Heart left ventricle (tissue), 16 donors: ENCODE data around the gene LIF. TPM values are rescaled to one million over a fixed set of nuclear protein-coding genes. Genes with fewer than 3 reads are reported as not detected.

Experiments used
- ATAC-seq, 4 donors: fragments of 200-7000 bp; cut with Tn5 transposase; one replicate each; pipeline ENCODE4 v1.9.1; 2020 to 2022; ENCODE audit warnings: moderate library complexity in 4 of 4, mild to moderate bottlenecking in 3 of 4, moderate number of reproducible peaks in 1 of 4
- DNase-seq, 5 donors: peaks; one replicate each; pipeline ENCODE4 v3.0.0-alpha.2; 2020
- H3K27ac ChIP-seq, 12 donors: fragments of 200-600 bp; sonication (generic) in 4 of 12; one replicate each; pipeline versions ENCODE4 v1.5.0 to v1.8.0; 2016 to 2022; ENCODE audit warnings: mild to moderate bottlenecking in 2 of 12
- H3K27me3 ChIP-seq, 9 donors: fragments of 200-600 bp; sonication (generic) in 2 of 9; one replicate each; pipeline versions ENCODE4 v1.5.1 to v1.8.0; 2016 to 2022; ENCODE audit warnings: mild to moderate bottlenecking in 3 of 9
- H3K36me3 ChIP-seq, 9 donors: fragments of 200-600 bp; sonication (generic) in 2 of 9; one replicate each; pipeline versions ENCODE4 v1.5.0 to v1.8.0; 2018 to 2022; ENCODE audit warnings: mild to moderate bottlenecking in 2 of 9
- H3K4me1 ChIP-seq, 12 donors: fragments of 200-600 bp; sonication (generic) in 4 of 12; one replicate each; pipeline versions ENCODE4 v1.5.0 to v1.8.0; 2016 to 2022; ENCODE audit warnings: mild to moderate bottlenecking in 3 of 12
- H3K4me3 ChIP-seq, 12 donors: fragments of 200-600 bp; sonication (generic) in 4 of 12; one replicate each; pipeline versions ENCODE4 v1.5.0 to v1.8.0; 2017 to 2022; ENCODE audit warnings: mild to moderate bottlenecking in 9 of 12, moderate library complexity in 4 of 12
- H3K9me3 ChIP-seq, 12 donors: fragments of 200-600 bp; sonication (generic) in 4 of 12; one replicate each; pipeline versions ENCODE4 v1.5.0 to v1.8.0; 2016 to 2022; ENCODE audit warnings: mild to moderate bottlenecking in 1 of 12
- CTCF ChIP-seq, 12 donors: fragments of 200-600 bp; sonication (generic) in 4 of 12; IDR thresholded peaks; one replicate each; pipeline versions ENCODE4 v1.5.0 to v1.8.0; 2018 to 2022; ENCODE audit warnings: antibody characterized with exemption in 12 of 12, mild to moderate bottlenecking in 5 of 12
- POLR2A ChIP-seq, 2 donors: fragments of 450-650 bp; IDR thresholded peaks; one replicate each; pipeline ENCODE4 v1.6.1; 2017; ENCODE audit warnings: antibody characterized with exemption in 2 of 2, mild to moderate bottlenecking in 2 of 2, moderate library complexity in 2 of 2
- WGBS, 4 donors: extraction: QIAGEN DNeasy Blood & Tissue Kit in 2 of 4; methylation state at CpG; one replicate each; pipeline versions ENCODE4 v1.1.5 to v1.1.7; 2013 to 2018; 5-methylcytosine and 5-hydroxymethylcytosine counted together
- intact Hi-C, 10 donors: fragments of 100-400 bp; cut with DNase I; formaldehyde crosslinking; loops; one replicate each; pipeline versions ENCODE4 v1.11.1 to v1.14.2; 2022
- polyA plus RNA-seq, 2 donors: library from polyadenylated mRNA; stranded (reverse); fragments of 200-250 nt; gene quantifications; one replicate each; pipeline ENCODE4 v1.2.3, GENCODE V29; 2013
- total RNA-seq, 9 donors: library from RNA; depleted of rRNA in 2 of 9; stranded (reverse); fragments of >200 nt in 2 of 9; fragmentation: NEBNext Ultra II Directional in 3 of 9; extraction: Animal tissue kit (Norgen Biotek cat#: 25700) in 3 of 9; gene quantifications; one replicate each; pipeline versions ENCODE4 v1.1.0 to v1.2.4, GENCODE V29; 2016 to 2023
- donor health status: ischemic (EF 13 %, LVEDD 7.1; RV severe dilation, severe dysfunction).
- donor health status: healthy with polysubstance abuse.
- donor health status: DM: no; HTN: yes; CAD: no.
- donor health status: DM: no; HTN: no; CAD: no.
- donor health status: ischemic (EF 25% LVEDD 6.9; RV normal size, moderate dysfunction).
- donor health status: ischemic (EF 25% LVEDD 5.7; RV mildly dilated, moderate dysfunction).
- donor health status: healthy.
- donor health status: DM: yes; HTN: yes; CAD: no.
- donor health status: ischemic (EF 35%, LVEDD 5.7; RV mildly dilated, moderate dysfunction).
- donor health status: nonischemic (EF 11% LVEDD 7.7; RV severe dilation, severe dysfunction).
- donor health status: DM: yes; HTN: yes; CAD: no.
- donor health status: PGD.
- donor health status: ischemic (EF 29% LVEDD 5.4; RV normal size, mild dysfunction).
- donor health status: nonischemic (EF 23%, LVEDD 6.1; RV moderate dilation, normal function).

The LIF gene
- total and polyA plus RNA-seq, 11 donors = 0.12 to 11.6 (median 0.67) TPM; not detected in 1

- intact Hi-C loops = loop anchor here in 4 of 10 donors (5.0 kb wide), 2 partner anchors 37 to 42 kb away; partner anchors contain the start of gene TBC1D10A (in 3 of the 4)
- no peak for TF ChIP-seq POLR2A (IDR thresholded peaks at IDR 0.05)
- no peak for TF ChIP-seq CTCF (IDR thresholded peaks at IDR 0.05)
- H3K36me3 ChIP-seq = peaks cover 0 to 26% (median 8%) of the 10 kb centered on the region in 9 donors
These were observed 38.8 kb upstream of the LIF start for GRCh38 chr22:30285176-30285845.

GRCh38 chr22:30284666-30285065, 38.1 kb upstream of the LIF start:
- H3K27ac ChIP-seq = no peak overlapping the region
- intact Hi-C loops = loop anchor here in 4 of 10 donors (5.0 kb wide), 2 partner anchors 38 to 43 kb away; partner anchors contain the start of gene TBC1D10A (in 3 of the 4)
- TF ChIP-seq CTCF (IDR thresholded peaks at IDR 0.05) (no peak), POLR2A (IDR thresholded peaks at IDR 0.05) (no peak)
- no peaks in the 10 kb centered on the region for H3K9me3 ChIP-seq
- ATAC-seq = no peak
- no peak overlapping the region for H3K4me3 ChIP-seq
- H3K27me3 ChIP-seq = no peaks in the 10 kb centered on the region
- WGBS, 4 donors = 80 to 96% (median 92%) methylated on average over 4 of the region's 4 CpGs
- DNase-seq = peak in 1 of 5 donors; percentile 16
- H3K4me1 ChIP-seq = peaks cover 0 to 39% (median 12%) of the 10 kb centered on the region in 12 donors
- H3K36me3 ChIP-seq = peaks cover 0 to 26% (median 8%) of the 10 kb centered on the region in 9 donors

More at GRCh38 chr22:30285176-30285845, 38.8 kb upstream of the LIF start:
- Histone ChIP-seq H3K4me1 (peaks cover 2 to 41% (median 18%) of the 10 kb centered on the region in 12 donors), H3K9me3 (no peaks in the 10 kb centered on the region), H3K27me3 (no peaks in the 10 kb centered on the region), H3K4me3 (no peak overlapping the region), H3K27ac (no peak overlapping the region)
- no peak for ATAC-seq
- WGBS, 4 donors = 89 to 92% (median 91%) methylated on average over 20 to 27 of the region's 27 CpGs
- DNase-seq = peak in 1 of 5 donors; percentile 56

GRCh38 chr22:30284172-30284571, 37.6 kb upstream of the LIF start:
- ATAC-seq (no peak), DNase-seq (peak in 1 of 5 donors; percentile 61)
- Histone ChIP-seq H3K4me1 (peaks cover 0 to 44% (median 12%) of the 10 kb centered on the region in 12 donors), H3K9me3 (no peaks in the 10 kb centered on the region), H3K36me3 (peaks cover 0 to 26% (median 8%) of the 10 kb centered on the region in 9 donors), H3K4me3 (no peak overlapping the region), H3K27me3 (no peaks in the 10 kb centered on the region), H3K27ac (no peak overlapping the region)
- intact Hi-C loops = no loop called here
- 76 to 93% (median 92%) methylated on average over 6 to 9 of the region's 9 CpGs for WGBS, 4 donors
- TF ChIP-seq CTCF (IDR thresholded peaks at IDR 0.05) = no peak
- TF ChIP-seq POLR2A (IDR thresholded peaks at IDR 0.05) = no peak

- ATAC-seq = no peak
- Histone ChIP-seq H3K4me1 (peaks cover 0 to 46% (median 7%) of the 10 kb centered on the region in 12 donors), H3K4me3 (no peak overlapping the region), H3K36me3 (peaks cover 0 to 26% (median 8%) of the 10 kb centered on the region in 9 donors), H3K27ac (no peak overlapping the region), H3K27me3 (no peaks in the 10 kb centered on the region), H3K9me3 (no peaks in the 10 kb centered on the region)
- DNase-seq = peak in 1 of 5 donors; percentile 56
- intact Hi-C loops = loop anchor here in 1 of 10 donors (2.0 kb wide), 1 partner anchor 49 kb away; no protein-coding TSS in a partner anchor
- no peak for TF ChIP-seq CTCF (IDR thresholded peaks at IDR 0.05)
- TF ChIP-seq POLR2A (IDR thresholded peaks at IDR 0.05) = no peak
- WGBS, 4 donors = 75 to 100% (median 90%) methylated on average over 1 to 4 of the region's 4 CpGs
These were observed 36.8 kb upstream of the LIF start for GRCh38 chr22:30283342-30283741.
